ENCODE measurements around the gene ACTL7A. TPM values are rescaled to one million over a fixed set of nuclear protein-coding genes. Genes with fewer than 3 reads are reported as not detected.

ACTL7A gene
- total and polyA plus RNA-seq, 2 of the 13 experiments (the other 11 are each of a cell fraction or from before 2014, with no cell fraction given) = not detected

DNA sequence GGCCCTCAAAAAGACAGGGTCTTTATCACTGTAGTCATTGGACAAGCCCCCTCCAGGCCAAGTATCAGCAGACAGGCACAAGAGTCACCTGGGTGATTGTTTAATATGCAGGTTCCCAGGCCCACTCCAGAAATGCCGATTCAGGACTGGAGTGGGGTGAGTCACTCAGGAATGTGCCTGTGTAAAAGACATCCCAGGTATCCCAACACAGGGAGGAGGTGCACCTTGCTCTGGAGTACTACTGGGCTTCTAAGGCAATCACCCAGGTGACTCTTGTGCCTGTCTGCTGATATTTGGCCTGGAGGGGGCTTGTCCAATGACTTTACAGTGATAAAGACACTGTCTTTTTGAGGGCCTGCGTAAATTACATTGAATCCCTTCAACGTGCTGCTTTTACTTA lies 46.9 kb upstream of the ACTL7A start (continued):
- TF ChIP-seq, protein P1, sequence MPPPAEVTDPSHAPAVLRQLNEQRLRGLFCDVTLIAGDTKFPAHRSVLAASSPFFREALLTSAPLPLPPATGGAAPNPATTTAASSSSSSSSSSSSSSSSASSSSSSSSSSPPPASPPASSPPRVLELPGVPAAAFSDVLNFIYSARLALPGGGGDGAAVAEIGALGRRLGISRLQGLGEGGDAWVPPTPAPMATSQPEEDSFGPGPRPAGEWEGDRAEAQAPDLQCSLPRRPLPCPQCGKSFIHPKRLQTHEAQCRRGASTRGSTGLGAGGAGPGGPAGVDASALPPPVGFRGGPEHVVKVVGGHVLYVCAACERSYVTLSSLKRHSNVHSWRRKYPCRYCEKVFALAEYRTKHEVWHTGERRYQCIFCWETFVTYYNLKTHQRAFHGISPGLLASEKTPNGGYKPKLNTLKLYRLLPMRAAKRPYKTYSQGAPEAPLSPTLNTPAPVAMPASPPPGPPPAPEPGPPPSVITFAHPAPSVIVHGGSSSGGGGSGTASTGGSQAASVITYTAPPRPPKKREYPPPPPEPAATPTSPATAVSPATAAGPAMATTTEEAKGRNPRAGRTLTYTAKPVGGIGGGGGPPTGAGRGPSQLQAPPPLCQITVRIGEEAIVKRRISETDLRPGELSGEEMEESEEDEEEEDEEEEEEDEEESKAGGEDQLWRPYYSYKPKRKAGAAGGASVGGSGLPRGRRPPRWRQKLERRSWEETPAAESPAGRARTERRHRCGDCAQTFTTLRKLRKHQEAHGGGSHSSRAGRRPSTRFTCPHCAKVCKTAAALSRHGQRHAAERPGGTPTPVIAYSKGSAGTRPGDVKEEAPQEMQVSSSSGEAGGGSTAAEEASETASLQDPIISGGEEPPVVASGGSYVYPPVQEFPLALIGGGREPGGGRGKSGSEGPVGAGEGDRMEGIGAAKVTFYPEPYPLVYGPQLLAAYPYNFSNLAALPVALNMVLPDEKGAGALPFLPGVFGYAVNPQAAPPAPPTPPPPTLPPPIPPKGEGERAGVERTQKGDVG (CRISPR knock-in tag; IDR thresholded peaks at IDR 0.05; ENCODE audit: borderline replicate concordance) = no peak
- TF ChIP-seq ZNF326 (CRISPR knock-in tag; IDR thresholded peaks at IDR 0.05; ENCODE audit: borderline replicate concordance) (no peak), BORCS8-MEF2B (CRISPR knock-in tag; IDR thresholded peaks at IDR 0.05) (no peak), TGIF2 (CRISPR knock-in tag; IDR thresholded peaks at IDR 0.05) (no peak), ZNF644 (CRISPR knock-in tag; IDR thresholded peaks at IDR 0.05; ENCODE audit: low read depth) (no peak), MAFF (IDR thresholded peaks at IDR 0.05; ENCODE audit: low read depth, low read length) (0 out of 2 replicates have a peak, but pooled peaks have one; percentile 6), FOXK2 (IDR thresholded peaks at IDR 0.05) (no peak), EP300 (IDR thresholded peaks at IDR 0.05; ENCODE audit: low read depth in 2 of 2, low read length in 2 of 2) (no peak), EP300 (CRISPR knock-in tag; IDR thresholded peaks at IDR 0.05; ENCODE audit: borderline replicate concordance) (0 out of 2 replicates have a peak, but pooled peaks have one; percentile 18), JUND (CRISPR knock-in tag; IDR thresholded peaks at IDR 0.05) (0 out of 2 replicates have a peak, but pooled peaks have one; percentile 9), PHB2 (IDR thresholded peaks at IDR 0.05; ENCODE audit: partially characterized antibody) (no peak), ZNF335 (CRISPR knock-in tag; IDR thresholded peaks at IDR 0.05) (no peak), GABPA (IDR thresholded peaks at IDR 0.05; ENCODE audit: low read depth, low read length) (no peak), GABPA (CRISPR knock-in tag; IDR thresholded peaks at IDR 0.05; ENCODE audit: low read depth) (no peak), SSRP1 (CRISPR knock-in tag; IDR thresholded peaks at IDR 0.05) (no peak), FOSL2 (CRISPR knock-in tag; IDR thresholded peaks at IDR 0.05) (peak; percentile 90), MLLT10 (CRISPR knock-in tag; IDR thresholded peaks at IDR 0.05) (no peak), HNRNPLL (IDR thresholded peaks at IDR 0.05; ENCODE audit: low read depth, low read length, poor library complexity, severe bottlenecking) (no peak)
- TF ChIP-seq, protein P2, sequence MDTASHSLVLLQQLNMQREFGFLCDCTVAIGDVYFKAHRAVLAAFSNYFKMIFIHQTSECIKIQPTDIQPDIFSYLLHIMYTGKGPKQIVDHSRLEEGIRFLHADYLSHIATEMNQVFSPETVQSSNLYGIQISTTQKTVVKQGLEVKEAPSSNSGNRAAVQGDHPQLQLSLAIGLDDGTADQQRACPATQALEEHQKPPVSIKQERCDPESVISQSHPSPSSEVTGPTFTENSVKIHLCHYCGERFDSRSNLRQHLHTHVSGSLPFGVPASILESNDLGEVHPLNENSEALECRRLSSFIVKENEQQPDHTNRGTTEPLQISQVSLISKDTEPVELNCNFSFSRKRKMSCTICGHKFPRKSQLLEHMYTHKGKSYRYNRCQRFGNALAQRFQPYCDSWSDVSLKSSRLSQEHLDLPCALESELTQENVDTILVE (CRISPR knock-in tag; IDR thresholded peaks at IDR 0.05) = no peak
- TF ChIP-seq, protein P3, sequence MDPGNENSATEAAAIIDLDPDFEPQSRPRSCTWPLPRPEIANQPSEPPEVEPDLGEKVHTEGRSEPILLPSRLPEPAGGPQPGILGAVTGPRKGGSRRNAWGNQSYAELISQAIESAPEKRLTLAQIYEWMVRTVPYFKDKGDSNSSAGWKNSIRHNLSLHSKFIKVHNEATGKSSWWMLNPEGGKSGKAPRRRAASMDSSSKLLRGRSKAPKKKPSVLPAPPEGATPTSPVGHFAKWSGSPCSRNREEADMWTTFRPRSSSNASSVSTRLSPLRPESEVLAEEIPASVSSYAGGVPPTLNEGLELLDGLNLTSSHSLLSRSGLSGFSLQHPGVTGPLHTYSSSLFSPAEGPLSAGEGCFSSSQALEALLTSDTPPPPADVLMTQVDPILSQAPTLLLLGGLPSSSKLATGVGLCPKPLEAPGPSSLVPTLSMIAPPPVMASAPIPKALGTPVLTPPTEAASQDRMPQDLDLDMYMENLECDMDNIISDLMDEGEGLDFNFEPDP (CRISPR knock-in tag; conservative IDR thresholded peaks at IDR 0.05) = no peak
- TF ChIP-seq, protein P4, sequence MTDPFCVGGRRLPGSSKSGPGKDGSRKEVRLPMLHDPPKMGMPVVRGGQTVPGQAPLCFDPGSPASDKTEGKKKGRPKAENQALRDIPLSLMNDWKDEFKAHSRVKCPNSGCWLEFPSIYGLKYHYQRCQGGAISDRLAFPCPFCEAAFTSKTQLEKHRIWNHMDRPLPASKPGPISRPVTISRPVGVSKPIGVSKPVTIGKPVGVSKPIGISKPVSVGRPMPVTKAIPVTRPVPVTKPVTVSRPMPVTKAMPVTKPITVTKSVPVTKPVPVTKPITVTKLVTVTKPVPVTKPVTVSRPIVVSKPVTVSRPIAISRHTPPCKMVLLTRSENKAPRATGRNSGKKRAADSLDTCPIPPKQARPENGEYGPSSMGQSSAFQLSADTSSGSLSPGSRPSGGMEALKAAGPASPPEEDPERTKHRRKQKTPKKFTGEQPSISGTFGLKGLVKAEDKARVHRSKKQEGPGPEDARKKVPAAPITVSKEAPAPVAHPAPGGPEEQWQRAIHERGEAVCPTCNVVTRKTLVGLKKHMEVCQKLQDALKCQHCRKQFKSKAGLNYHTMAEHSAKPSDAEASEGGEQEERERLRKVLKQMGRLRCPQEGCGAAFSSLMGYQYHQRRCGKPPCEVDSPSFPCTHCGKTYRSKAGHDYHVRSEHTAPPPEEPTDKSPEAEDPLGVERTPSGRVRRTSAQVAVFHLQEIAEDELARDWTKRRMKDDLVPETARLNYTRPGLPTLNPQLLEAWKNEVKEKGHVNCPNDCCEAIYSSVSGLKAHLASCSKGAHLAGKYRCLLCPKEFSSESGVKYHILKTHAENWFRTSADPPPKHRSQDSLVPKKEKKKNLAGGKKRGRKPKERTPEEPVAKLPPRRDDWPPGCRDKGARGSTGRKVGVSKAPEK (CRISPR knock-in tag; IDR thresholded peaks at IDR 0.05; ENCODE audit: borderline replicate concordance) = no peak

Measured in HepG2 (cell line).